GM19463 (cell line): ENCODE data around the gene SLC38A2.
"Not testable (repeated sequence)": the region's sequence is repeated elsewhere in the genome, so short reads cannot be mapped to it uniquely, and the experiment has no call there.

Source experiments
- ATAC-seq: cut with Tn5 transposase; IDR thresholded peaks from one replicate; pipeline ENCODE4 v1.9.1; 2021; ENCODE audit warnings: mild to moderate bottlenecking, moderate library complexity; ENCODE audit not compliant: unreplicated experiment

Gene SLC38A2

GRCh38 chr12:46332260-46332659, 40.3 kb downstream of the SLC38A2 start:
- no peak for ATAC-seq

- not testable (repeated sequence) for ATAC-seq
Measured at GRCh38 chr12:46325075-46325474, 47.5 kb downstream of the SLC38A2 start.

DNA sequence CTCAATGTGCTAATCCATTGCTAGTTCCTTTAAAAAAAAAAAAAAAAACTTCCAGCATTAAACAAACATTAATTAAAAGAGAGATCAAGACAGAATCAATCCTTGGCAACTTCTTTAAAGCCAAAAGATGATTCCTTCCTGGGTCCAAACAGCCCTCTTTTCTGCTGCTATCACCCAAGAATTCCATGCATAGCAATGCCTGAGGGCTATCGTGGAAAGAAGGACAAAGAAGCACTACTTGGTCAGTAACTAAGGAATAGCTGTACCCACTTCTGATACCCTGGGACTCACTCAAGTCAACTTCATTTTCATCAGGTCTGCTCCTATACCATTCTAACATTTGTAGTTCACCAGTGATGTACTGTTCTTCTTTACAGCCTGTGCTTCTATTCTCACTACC, 51.8 kb downstream of the SLC38A2 start:
- no peak for ATAC-seq

- no peak for ATAC-seq
Measured at GRCh38 chr12:46318037-46318436, 54.5 kb downstream of the SLC38A2 start.
